Stimulated activated naive B cell treated with anti-CD40 and anti-IgM and Interleukin-4, amounts not matched to agents 10 μg/mL and 1 μg/mL and 100 μg/mL, for 72 hours (primary cell): Measurements from ENCODE around the gene TRIM26.
"Not testable (repeated sequence)": the region's sequence is repeated elsewhere in the genome, so short reads cannot be mapped to it uniquely, and the experiment has no call there.

Experiments used
- ATAC-seq, 2 donors: fragments of 150-1000 bp; cut with Tn5 transposase; replicated peaks; 2 replicates each; pipeline ENCODE4 v1.10.0; 2021; ENCODE audit warnings: moderate library complexity in 1 of 2
- DNase-seq: peaks from one replicate; pipeline ENCODE4 v3.0.0; 2021
- H3K27ac Mint-ChIP-seq: one replicate; pipeline ENCODE4 v1.8.0; 2022; ENCODE audit warnings: mild to moderate bottlenecking, mixed read lengths
- H3K27me3 Mint-ChIP-seq, 2 donors: one replicate each; pipeline ENCODE4 v1.8.0; 2022; ENCODE audit warnings: mixed read lengths in 2 of 2
- H3K36me3 Mint-ChIP-seq, 2 donors: one replicate each; pipeline ENCODE4 v1.8.0; 2022; ENCODE audit warnings: mixed read lengths in 2 of 2, mild to moderate bottlenecking in 1 of 2
- H3K4me1 Mint-ChIP-seq, 2 donors: one replicate each; pipeline ENCODE4 v1.8.0; 2022; ENCODE audit warnings: mixed read lengths in 2 of 2, mild to moderate bottlenecking in 1 of 2
- H3K4me3 Mint-ChIP-seq, 2 donors: one replicate each; pipeline ENCODE4 v1.8.0; 2022; ENCODE audit warnings: mild to moderate bottlenecking in 2 of 2, mixed read lengths in 2 of 2, moderate library complexity in 1 of 2
- H3K9me3 Mint-ChIP-seq, 2 donors: one replicate each; pipeline ENCODE4 v1.8.0; 2022; ENCODE audit warnings: mixed read lengths in 2 of 2, mild to moderate bottlenecking in 1 of 2

Gene TRIM26

GRCh38 chr6:30221395-30221794 is 8.2 kb upstream of the TRIM26 start:
- peaks cover 13 to 20% of the 10 kb centered on the region in 2 donors for H3K27me3 Mint-ChIP-seq
- H3K9me3 Mint-ChIP-seq: peaks cover 13 to 14% of the 10 kb centered on the region in 2 donors
- DNase-seq, H3K4me1 Mint-ChIP-seq, ATAC-seq, H3K4me3 Mint-ChIP-seq, H3K36me3 Mint-ChIP-seq, H3K27ac Mint-ChIP-seq: not testable (repeated sequence)

GRCh38 chr6:30219244-30219643 is 6.0 kb upstream of the TRIM26 start:
- H3K27me3 Mint-ChIP-seq: peaks cover 0 to 6% of the 10 kb centered on the region in 2 donors
- DNase-seq: peak; percentile 40
- H3K4me3 Mint-ChIP-seq: no peak overlapping the region
- H3K9me3 Mint-ChIP-seq: peaks cover 12 to 13% of the 10 kb centered on the region in 2 donors
- H3K36me3 Mint-ChIP-seq: peaks cover 4 to 14% of the 10 kb centered on the region in 2 donors
- H3K27ac Mint-ChIP-seq: no peak overlapping the region
- H3K4me1 Mint-ChIP-seq: peaks cover 17 to 26% of the 10 kb centered on the region in 2 donors
- ATAC-seq: peak; percentile 68 to 73

- no peak for DNase-seq
- no peaks in the 10 kb centered on the region for H3K9me3 Mint-ChIP-seq
- peak overlapping the region in 1 of 2 donors; percentile 31 for H3K4me3 Mint-ChIP-seq
- peak overlapping the region; percentile 31 for H3K27ac Mint-ChIP-seq
- peaks cover 29 to 42% of the 10 kb centered on the region in 2 donors for H3K4me1 Mint-ChIP-seq
- H3K36me3 Mint-ChIP-seq: peaks cover 4 to 20% of the 10 kb centered on the region in 2 donors
- no peaks in the 10 kb centered on the region for H3K27me3 Mint-ChIP-seq
- ATAC-seq: no peak
These were observed 2.9 kb upstream of the TRIM26 start for GRCh38 chr6:30216096-30216495.

- no peaks in the 10 kb centered on the region for H3K9me3 Mint-ChIP-seq
- DNase-seq (no peak), ATAC-seq (no peak)
- peak overlapping the region; percentile 90 to 99 for H3K4me3 Mint-ChIP-seq
- H3K27me3 Mint-ChIP-seq: no peaks in the 10 kb centered on the region
- H3K36me3 Mint-ChIP-seq: peaks cover 15 to 33% of the 10 kb centered on the region in 2 donors
- H3K27ac Mint-ChIP-seq: peak overlapping the region; percentile 100
- H3K4me1 Mint-ChIP-seq: peaks cover 39 to 55% of the 10 kb centered on the region in 2 donors
These were observed 1.4 kb upstream of the TRIM26 start for GRCh38 chr6:30214657-30214982.

- DNase-seq: peak; percentile 71
- peaks cover 15 to 33% of the 10 kb centered on the region in 2 donors for H3K36me3 Mint-ChIP-seq
- peak overlapping the region; percentile 90 to 99 for H3K4me3 Mint-ChIP-seq
- H3K9me3 Mint-ChIP-seq: no peaks in the 10 kb centered on the region
- no peaks in the 10 kb centered on the region for H3K27me3 Mint-ChIP-seq
- peak; percentile 74 to 77 for ATAC-seq
- H3K27ac Mint-ChIP-seq: peak overlapping the region; percentile 100
- peaks cover 35 to 51% of the 10 kb centered on the region in 2 donors for H3K4me1 Mint-ChIP-seq
These were observed 901 bp upstream of the TRIM26 start for GRCh38 chr6:30213957-30214656.

GRCh38 chr6:30213667-30213956 is 406 bp upstream of the TRIM26 start:
- Mint-ChIP-seq H3K4me1 (peaks cover 38 to 55% of the 10 kb centered on the region in 2 donors), H3K27me3 (no peaks in the 10 kb centered on the region), H3K9me3 (no peaks in the 10 kb centered on the region), H3K27ac (peak overlapping the region; percentile 100), H3K4me3 (peak overlapping the region; percentile 90 to 99), H3K36me3 (peaks cover 18 to 38% of the 10 kb centered on the region in 2 donors)
- ATAC-seq: no peak
- no peak for DNase-seq

GRCh38 chr6:30211899-30212298 is 1.3 kb downstream of the TRIM26 start:
- H3K4me1 Mint-ChIP-seq: peaks cover 52 to 72% of the 10 kb centered on the region in 2 donors
- ATAC-seq: no peak
- no peaks in the 10 kb centered on the region for H3K9me3 Mint-ChIP-seq
- peak overlapping the region; percentile 100 for H3K27ac Mint-ChIP-seq
- peaks cover 18 to 48% of the 10 kb centered on the region in 2 donors for H3K36me3 Mint-ChIP-seq
- H3K4me3 Mint-ChIP-seq: peak overlapping the region; percentile 90 to 99
- H3K27me3 Mint-ChIP-seq: no peaks in the 10 kb centered on the region
- DNase-seq: no peak

GRCh38 chr6:30211306-30211705 is 1.9 kb downstream of the TRIM26 start:
- peaks cover 18 to 49% of the 10 kb centered on the region in 2 donors for H3K36me3 Mint-ChIP-seq
- no peaks in the 10 kb centered on the region for H3K27me3 Mint-ChIP-seq
- no peaks in the 10 kb centered on the region for H3K9me3 Mint-ChIP-seq
- no peak overlapping the region for H3K27ac Mint-ChIP-seq
- peaks cover 55 to 78% of the 10 kb centered on the region in 2 donors for H3K4me1 Mint-ChIP-seq
- no peak for ATAC-seq
- no peak for DNase-seq
- H3K4me3 Mint-ChIP-seq: peak overlapping the region; percentile 47 to 99

- Mint-ChIP-seq H3K27me3 (no peaks in the 10 kb centered on the region), H3K4me1 (peaks cover 54 to 86% of the 10 kb centered on the region in 2 donors), H3K9me3 (no peaks in the 10 kb centered on the region), H3K4me3 (no peak overlapping the region), H3K27ac (peak overlapping the region; percentile 56), H3K36me3 (peaks cover 26 to 43% of the 10 kb centered on the region in 2 donors)
- ATAC-seq (no peak), DNase-seq (no peak)
These were observed 5.4 kb downstream of the TRIM26 start for GRCh38 chr6:30207619-30208295.

GRCh38 chr6:30206799-30207618 is 6.2 kb downstream of the TRIM26 start:
- H3K9me3 Mint-ChIP-seq: no peaks in the 10 kb centered on the region
- no peak overlapping the region for H3K4me3 Mint-ChIP-seq
- no peaks in the 10 kb centered on the region for H3K27me3 Mint-ChIP-seq
- H3K4me1 Mint-ChIP-seq: peaks cover 55 to 87% of the 10 kb centered on the region in 2 donors
- peak overlapping the region; percentile 56 for H3K27ac Mint-ChIP-seq
- DNase-seq (no peak), ATAC-seq (no peak)
- H3K36me3 Mint-ChIP-seq: peaks cover 27 to 43% of the 10 kb centered on the region in 2 donors

- Mint-ChIP-seq H3K9me3 (no peaks in the 10 kb centered on the region), H3K27me3 (no peaks in the 10 kb centered on the region), H3K27ac (peak overlapping the region; percentile 59), H3K4me1 (peaks cover 50 to 87% of the 10 kb centered on the region in 2 donors), H3K4me3 (peak overlapping the region in 1 of 2 donors; percentile 57), H3K36me3 (peaks cover 24 to 39% of the 10 kb centered on the region in 2 donors)
- ATAC-seq (peak; percentile 31 to 49), DNase-seq (no peak)
These were observed 7.1 kb downstream of the TRIM26 start for GRCh38 chr6:30206152-30206551.

GRCh38 chr6:30204116-30204515 is 9.1 kb downstream of the TRIM26 start:
- Mint-ChIP-seq H3K36me3 (peaks cover 20 to 39% of the 10 kb centered on the region in 2 donors), H3K27ac (no peak overlapping the region), H3K27me3 (no peaks in the 10 kb centered on the region), H3K4me1 (peaks cover 47 to 84% of the 10 kb centered on the region in 2 donors), H3K4me3 (no peak overlapping the region), H3K9me3 (no peaks in the 10 kb centered on the region)
- no peak for ATAC-seq
- DNase-seq: no peak

- DNase-seq: no peak
- no peak overlapping the region for H3K4me3 Mint-ChIP-seq
- no peak for ATAC-seq
- H3K9me3 Mint-ChIP-seq: no peaks in the 10 kb centered on the region
- no peak overlapping the region for H3K27ac Mint-ChIP-seq
- no peaks in the 10 kb centered on the region for H3K27me3 Mint-ChIP-seq
- H3K4me1 Mint-ChIP-seq: peaks cover 36 to 81% of the 10 kb centered on the region in 2 donors
- H3K36me3 Mint-ChIP-seq: peaks cover 25 to 37% of the 10 kb centered on the region in 2 donors
These were observed 10.8 kb downstream of the TRIM26 start for GRCh38 chr6:30202366-30202765.

- Mint-ChIP-seq H3K4me1 (peaks cover 31 to 69% of the 10 kb centered on the region in 2 donors), H3K27me3 (no peaks in the 10 kb centered on the region), H3K4me3 (peak overlapping the region in 1 of 2 donors; percentile 7), H3K27ac (peak overlapping the region; percentile 87), H3K9me3 (no peaks in the 10 kb centered on the region), H3K36me3 (peaks cover 37 to 50% of the 10 kb centered on the region in 2 donors)
- ATAC-seq: peak; percentile 96
- peak; percentile 39 for DNase-seq
These were observed 12.5 kb downstream of the TRIM26 start for GRCh38 chr6:30200551-30201281.
